Prostate gland (tissue), 2 donors: ENCODE results near the gene ZNF573.

ENCODE experiments used
- POLR2A ChIP-seq: fragments of 450-650 bp; IDR thresholded peaks from one replicate; pipeline ENCODE4 v1.6.1; 2016; ENCODE audit warnings: antibody characterized with exemption, mild to moderate bottlenecking
- POLR2AphosphoS5 ChIP-seq: sonication (generic); formaldehyde crosslinking; IDR thresholded peaks from one replicate; pipeline ENCODE4 v1.6.1; 2017; ENCODE audit warnings: antibody characterized with exemption
- TF ChIP-seq, protein P1 (sequence below), 4 experiments: fragments of 200-600 bp in 2 of 4; fragments of 450-650 bp in 2 of 4; sonication (generic) in 2 of 4; IDR thresholded peaks; 1 replicate in 3 of 4; 2 replicates in 1 of 4; pipeline ENCODE4 v1.5.1; 2016 to 2019; ENCODE audit warnings: antibody characterized with exemption in 4 of 4, mild to moderate bottlenecking in 2 of 4, moderate library complexity in 2 of 4

DNA sequence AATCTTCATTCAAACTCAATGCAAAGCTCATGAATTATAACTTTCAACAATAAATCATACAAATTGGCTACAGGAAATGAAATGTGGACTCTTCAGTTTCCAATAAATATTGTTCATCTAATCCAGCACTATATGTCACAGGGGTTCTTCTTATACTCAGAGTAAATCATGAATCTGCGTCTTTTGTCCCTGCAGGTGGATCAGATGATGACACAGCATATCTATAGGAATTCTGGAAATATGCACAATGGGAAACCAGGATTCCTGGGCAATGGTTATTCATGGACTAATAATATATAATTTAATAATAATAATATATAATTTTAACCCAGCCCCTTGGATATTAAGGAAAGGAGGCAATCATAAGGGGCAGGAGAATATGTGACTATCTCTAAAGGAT lies 8.4 kb downstream of the ZNF573 start:
- TF ChIP-seq, protein P1, sequence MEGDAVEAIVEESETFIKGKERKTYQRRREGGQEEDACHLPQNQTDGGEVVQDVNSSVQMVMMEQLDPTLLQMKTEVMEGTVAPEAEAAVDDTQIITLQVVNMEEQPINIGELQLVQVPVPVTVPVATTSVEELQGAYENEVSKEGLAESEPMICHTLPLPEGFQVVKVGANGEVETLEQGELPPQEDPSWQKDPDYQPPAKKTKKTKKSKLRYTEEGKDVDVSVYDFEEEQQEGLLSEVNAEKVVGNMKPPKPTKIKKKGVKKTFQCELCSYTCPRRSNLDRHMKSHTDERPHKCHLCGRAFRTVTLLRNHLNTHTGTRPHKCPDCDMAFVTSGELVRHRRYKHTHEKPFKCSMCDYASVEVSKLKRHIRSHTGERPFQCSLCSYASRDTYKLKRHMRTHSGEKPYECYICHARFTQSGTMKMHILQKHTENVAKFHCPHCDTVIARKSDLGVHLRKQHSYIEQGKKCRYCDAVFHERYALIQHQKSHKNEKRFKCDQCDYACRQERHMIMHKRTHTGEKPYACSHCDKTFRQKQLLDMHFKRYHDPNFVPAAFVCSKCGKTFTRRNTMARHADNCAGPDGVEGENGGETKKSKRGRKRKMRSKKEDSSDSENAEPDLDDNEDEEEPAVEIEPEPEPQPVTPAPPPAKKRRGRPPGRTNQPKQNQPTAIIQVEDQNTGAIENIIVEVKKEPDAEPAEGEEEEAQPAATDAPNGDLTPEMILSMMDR (IDR thresholded peaks at IDR 0.05) = no peak
- TF ChIP-seq POLR2A (no peak), POLR2AphosphoS5 (no peak)
